Stimulated activated CD4-positive, alpha-beta T cell treated with anti-CD3 and anti-CD28 coated beads, TNF-alpha, amount 100 ng/mL, for 1 hour (primary cell): ENCODE results near the gene FBXW11.
"Not testable (repeated sequence)": the region's sequence is repeated elsewhere in the genome, so short reads cannot be mapped to it uniquely, and the experiment has no call there.

Experiments
- DNase-seq, 3 donors: peaks; one replicate each; pipeline ENCODE4 v3.0.0-alpha.2; 2020; ENCODE audit warnings: low read depth in 3 of 3, low spot score in 1 of 3

FBXW11 gene

DNA sequence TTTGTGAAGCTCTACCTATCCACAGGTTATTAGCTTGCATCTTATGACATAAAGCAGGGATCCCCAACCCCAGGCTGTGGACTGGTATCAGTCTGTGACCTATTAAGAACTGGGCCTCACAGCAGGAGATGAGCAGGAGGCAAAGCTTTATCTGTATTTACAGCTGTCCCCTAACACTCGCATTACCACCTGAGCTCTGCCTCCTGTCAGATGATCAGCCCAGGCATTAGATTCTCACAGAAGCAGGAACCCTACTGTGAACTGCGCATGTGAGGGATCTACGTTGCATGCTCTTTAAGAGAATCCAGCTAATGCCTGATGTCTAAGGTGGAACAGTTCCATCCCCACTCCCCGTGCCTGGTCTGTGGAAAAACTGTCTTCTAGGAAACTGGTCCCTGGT, 19.7 kb downstream of the FBXW11 start:
- DNase-seq, result no peak

DNA sequence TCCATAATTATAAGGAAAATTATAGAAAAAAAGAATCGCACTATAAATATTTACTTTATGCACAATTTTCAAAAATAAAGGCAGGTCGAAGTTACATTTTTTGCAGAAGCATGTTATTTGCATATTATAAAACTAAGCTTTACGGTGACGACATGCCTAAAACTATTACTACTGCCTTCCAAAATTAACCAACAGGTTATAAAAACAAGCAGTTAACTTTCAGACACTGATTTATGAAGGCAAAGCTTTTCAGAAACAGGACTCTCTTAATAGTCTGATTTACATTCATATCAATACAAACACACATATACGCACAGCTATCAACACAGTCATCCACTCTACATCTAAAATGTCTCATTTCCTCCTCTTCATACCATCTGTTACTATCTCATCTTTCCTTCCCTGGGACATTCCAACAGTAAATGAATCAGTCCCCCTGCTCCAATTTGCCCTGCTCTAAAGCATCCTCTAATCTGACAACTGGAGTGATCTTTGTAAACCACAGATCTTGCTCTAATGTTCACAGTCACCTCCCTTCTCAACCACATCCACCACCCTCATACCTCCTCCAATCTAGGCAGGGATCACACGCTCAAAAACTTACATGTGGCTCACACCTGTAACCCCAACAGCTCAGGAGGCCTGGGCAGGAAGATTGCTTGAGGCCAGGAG, 21.6 kb downstream of the FBXW11 start:
- no peak for DNase-seq

DNA sequence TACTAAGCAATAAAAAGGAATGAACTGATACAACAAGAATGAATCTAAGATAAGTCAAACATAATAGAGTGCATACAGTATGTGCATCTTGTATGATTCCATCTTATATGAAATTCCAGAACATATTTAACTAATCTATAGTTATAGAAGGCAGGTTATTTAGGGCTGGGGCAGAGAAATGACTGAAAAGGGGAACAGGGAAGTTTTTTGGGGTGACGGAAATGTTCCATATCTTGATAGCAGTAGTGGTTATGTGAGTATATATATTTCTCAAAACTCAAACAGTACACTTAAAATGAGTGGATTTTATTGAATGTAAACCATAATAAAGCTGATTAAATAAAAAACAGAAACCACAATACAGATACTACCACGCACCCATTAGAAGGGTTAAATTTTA, 24.6 kb downstream of the FBXW11 start:
- no peak for DNase-seq

DNA sequence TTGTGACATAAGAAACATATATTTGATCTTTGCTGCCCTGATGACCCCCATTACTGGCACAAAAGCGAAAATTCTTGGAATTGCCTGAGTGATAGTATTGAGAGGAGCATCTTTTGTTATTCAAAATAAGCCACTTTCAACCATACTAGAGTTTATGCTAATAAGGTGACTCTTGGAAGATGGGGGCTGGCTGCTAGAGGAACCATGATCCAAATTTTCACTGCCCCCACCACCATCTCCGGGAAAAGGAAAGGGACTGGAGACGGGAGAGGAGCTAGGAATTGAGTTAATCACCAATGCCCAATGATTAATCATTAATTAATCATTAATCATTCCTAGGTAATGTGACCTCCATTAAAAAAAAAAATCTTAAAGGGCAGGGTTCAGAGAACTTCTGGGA, 25.6 kb downstream of the FBXW11 start:
- DNase-seq, result no peak

DNA sequence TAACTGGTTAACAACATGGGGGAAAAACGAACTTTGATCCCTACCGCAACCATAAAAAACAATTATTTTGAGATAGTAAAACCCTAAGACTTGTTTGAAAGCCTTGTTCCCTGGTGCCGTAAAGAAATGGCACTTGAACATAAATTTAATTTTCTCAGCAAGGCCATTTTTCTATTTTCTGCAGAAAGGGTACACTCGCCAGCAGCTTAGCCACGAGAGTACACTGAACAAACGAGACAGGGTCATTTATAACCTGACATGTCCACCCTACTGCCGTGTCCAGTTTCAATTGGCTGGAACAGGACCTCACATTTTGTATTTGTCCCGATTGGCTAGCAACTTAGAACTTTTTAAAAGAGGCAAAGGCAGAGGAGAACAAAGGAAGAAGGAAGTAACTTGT, 26.8 kb downstream of the FBXW11 start:
- no peak for DNase-seq

DNA sequence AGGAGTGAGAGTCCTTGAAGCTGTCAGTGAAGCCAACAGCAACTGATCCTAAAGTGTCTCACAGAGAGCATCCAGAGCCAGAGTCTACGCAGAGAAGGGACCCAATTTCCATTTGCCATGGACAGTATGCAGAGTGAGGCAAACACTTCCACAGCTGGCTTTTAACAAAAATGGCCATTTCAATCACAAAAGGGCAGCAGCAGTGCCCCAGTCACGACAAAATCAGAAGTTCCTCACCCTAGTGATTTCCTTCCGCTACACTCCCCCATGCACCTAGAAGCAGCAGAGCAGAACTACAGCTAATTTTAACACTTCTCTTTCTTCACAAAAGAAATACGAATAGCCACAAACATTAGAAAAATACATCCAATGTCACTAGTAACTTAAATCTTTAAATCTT, 27.9 kb downstream of the FBXW11 start:
- no peak for DNase-seq

DNA sequence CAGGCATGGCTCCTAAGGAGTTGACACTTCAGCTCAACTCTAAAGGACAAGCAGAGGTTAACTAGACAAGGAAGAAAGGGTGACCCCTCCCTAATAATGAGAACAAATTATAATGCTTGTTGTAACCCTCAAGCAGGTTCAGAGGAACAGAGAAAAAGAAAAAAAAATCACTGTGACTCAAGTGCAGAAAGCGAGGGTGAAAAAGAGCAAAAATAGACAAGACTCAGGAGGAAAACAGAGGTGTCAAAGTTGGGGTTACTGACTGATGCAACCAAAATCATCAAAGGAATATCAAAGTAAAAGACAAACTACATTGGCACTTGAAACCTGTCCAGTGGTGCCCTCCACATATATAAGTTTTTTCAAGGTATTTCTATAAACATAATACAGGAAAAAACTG, 28.4 kb downstream of the FBXW11 start:
- DNase-seq, result no peak

DNA sequence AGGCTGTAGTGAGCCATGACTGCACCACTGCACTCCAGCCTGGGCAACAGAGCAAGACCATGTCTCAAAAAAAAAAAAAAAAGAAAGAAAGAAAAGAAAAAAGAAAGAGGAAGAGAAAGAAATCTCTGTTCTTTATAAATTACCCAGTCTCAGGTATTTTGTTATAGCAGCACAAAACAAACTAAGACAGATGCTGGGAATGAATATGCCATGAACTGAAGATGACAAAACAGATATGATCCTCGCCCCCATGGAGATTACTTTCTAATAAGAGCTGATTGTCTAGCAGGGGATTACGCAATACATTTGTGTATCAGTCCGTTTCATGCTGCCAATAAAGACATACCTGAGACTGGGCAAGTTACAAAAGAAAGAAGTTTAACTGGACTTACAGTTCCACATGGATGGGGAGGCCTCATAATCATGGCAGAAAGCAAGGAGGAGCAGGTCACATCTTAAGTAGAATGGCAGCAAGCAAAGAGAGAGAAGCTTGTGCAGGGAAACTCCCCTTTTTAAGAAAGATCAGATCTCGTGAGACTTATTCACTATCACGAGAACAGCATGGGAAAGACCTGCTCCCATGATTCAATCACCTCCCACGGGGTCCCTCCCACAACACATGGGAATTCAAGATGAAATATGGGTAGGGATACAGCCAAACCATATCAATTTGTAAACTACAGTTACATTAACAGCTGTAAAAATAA, 29.0 kb downstream of the FBXW11 start:
- DNase-seq, result not testable (repeated sequence)

DNA sequence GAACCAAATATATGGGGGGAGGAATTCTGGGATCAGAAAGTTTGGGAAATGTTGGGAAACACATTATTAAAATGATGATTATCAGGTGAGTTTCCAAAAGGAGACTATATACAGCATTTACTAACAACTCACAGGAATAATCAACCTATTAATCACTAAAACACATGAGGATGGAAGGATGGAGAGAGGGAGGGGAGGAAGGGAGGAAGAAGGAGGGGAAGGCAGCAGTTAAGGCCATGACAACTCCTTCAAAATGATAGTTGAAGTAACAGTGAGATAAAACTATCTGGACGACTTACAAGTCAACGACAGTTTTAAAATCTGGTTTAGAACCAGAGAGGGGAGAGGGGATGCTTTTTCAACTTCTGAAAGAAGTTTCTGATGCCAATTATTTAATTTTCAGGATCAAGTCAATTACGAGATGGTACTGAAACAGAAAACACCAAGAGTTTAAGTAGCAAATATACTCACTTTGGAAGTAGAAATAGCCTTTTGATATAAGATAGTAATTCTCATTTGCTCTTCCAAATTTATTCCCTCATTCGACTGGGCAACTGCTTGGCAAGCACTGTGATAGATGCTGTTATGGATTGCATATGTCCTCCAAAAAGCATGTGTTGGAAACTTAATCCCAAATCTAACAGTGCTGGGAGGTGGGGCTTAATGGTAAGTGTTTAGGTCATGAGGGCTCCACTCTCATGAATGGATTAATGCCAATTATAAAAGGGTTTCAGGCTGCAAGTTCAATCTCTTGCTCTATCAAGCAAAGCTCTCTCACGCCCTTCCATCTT, 30.4 kb downstream of the FBXW11 start:
- DNase-seq, result no peak

DNA sequence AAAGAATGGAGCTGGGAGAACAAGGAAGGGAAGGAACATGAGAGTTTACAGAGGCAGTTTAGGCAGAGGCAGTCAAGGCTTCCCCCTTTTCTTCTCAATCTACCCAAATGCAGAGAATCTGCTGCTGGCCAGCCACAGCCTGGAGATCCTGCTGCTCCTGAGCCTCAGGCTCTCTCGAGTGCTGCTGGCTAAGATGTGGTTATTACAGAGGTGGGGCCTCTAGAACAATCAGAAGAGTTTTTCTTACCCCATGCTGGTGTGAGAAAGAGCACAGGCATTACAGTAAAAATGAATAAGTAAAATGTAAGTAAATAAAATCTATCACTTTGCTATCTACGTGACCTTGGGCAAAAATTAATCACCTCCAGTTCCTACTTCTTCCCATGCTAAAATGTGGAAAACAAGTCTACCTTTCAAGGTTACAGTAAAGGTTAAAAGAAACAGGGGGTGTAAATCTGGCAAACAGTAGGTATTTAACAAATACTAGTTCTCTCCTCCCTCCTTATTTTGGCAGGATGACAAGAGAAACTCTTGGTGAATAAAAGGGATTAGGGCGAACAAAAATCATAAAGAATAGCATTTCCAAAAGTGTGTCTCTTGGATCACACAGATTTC, 31.1 kb downstream of the FBXW11 start:
- DNase-seq, result no peak

DNA sequence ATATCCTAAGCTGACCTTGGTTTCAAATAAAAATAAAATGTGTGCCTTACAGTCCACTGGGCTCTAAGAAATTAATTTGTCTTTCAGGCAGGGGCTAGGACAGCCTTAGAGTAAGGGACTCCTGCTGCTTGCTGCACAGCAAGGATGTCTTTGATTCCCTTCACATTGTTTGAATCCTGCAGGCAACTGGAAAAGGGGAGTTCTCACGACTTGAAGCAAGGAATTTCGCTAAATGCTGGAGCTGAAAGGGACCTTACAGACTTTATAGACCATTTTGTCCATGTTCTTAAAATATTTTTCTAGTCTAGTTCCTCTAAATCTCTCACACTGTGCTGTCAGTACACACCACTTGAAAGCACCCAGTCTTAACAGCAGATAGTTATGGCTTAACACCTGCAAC, 35.6 kb downstream of the FBXW11 start:
- DNase-seq, result no peak

DNA sequence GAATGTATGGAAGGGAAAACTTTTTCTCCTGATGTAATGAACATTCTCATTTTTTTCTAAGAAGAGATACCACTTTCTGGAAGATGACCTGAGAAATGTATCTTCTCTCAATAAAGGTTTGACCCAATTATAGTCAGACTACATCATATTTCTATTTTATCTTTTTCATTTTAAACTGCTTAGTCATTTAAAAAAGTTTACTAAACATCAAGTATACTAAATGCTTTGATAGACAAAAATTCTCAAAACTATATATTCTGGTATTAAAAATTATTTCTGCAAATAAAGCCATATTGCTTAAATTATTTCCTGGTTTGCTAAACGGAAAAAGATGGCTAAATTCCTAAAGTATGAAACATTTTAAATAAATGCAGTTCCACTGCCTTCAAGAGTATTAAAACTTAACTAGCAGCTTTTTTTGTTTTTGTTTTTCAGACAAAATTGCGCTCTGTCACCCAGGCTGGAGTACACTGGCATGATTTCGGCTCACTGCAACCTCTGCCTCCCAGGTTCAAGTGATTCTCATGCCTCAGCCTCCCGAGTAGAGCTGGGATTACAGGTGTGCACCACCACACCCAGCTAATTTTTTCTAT, 37.1 kb downstream of the FBXW11 start:
- DNase-seq, result no peak

DNA sequence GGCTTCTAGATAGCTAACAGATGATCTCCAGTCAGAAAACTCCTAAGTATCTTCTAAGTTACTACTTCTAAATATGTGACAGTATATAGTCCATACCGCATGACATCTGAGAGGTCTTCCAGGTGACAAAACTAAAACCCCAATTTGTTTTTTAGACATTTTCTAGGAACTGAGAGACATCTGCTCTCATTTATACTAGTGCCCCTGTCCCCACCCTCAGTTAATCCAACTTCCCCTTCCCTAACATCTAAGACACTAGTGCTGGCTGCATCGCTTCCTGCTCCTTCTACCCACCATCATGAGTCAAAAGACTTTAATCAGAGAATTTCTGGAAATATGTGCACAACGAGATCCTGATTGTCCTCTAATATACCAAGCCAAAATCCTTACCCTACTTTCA, 37.9 kb downstream of the FBXW11 start:
- no peak for DNase-seq

DNA sequence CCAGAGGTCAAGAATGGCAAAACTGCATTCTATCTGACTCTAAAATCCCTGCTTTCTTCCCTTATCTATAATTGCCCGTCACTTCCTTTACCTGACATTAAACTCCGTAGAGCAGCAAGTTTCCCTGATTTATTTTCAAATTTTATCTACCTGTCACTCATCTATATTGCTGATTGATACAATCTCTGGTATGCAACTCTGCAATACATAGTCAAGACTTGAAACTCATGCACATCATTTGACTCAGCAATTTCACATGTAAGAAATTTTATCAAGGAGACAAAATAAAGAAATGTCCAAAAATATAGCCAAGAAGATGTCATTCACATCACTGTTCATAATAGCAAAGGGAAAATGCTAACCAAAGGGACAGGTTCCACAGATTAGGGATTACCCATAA, 39.5 kb downstream of the FBXW11 start:
- no peak for DNase-seq

DNA sequence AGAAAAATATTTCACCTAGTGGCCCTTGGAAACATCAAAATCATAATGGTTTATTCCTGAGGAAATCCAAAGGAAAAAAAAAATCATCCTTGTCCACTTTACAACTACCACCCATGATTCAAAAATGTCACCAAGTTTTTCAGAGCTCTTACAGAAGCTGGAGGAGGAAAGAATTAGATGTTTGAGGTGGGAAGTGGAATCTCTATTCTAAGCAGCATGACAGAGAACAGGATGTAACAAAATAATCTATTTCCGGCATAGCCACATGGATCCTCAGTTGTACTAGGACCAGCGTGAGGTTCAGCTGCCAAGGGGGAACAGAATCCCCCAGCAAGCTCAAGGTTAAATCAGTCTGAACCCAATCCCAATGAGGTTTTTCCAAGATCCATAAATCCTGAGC, 40.2 kb downstream of the FBXW11 start:
- DNase-seq, result no peak

DNA sequence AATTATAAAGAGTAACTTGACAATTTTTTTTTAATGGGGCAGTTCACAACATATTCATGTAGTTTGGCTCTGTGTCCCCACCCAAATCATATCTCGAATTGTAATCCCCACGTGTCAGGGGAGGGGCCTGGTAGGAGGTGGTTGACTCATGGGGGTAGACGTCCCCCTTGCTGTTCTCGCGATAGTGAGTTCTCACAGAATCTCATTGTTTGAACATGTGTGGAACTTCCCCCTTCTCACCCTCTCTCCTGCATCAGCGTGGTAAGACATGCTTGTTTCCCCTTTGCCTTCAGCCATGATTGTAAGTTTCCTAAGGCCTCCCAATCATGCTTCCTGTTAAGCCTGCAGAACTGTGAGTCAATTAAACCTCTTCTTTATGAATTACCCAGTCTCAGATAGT, 40.7 kb downstream of the FBXW11 start:
- DNase-seq, result no peak

DNA sequence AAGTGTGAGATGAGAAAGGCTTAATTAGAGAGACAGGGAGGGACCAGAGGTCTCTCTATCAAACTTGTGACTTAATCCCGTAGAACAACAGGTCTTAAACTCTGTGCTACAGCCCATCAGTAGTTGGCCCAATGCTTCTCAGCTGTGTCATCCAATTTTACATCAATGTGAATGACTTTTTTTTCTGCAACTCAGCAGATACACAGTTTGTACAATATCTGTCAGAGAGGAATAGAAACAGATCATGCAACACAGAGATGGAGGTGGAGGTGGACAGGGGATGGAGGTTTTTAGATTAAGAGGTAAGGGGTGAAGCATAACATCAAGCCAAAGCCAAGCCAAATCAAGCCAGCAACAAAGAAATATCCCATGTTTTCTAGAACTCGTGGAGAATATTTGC, 43.0 kb downstream of the FBXW11 start:
- no peak for DNase-seq

DNA sequence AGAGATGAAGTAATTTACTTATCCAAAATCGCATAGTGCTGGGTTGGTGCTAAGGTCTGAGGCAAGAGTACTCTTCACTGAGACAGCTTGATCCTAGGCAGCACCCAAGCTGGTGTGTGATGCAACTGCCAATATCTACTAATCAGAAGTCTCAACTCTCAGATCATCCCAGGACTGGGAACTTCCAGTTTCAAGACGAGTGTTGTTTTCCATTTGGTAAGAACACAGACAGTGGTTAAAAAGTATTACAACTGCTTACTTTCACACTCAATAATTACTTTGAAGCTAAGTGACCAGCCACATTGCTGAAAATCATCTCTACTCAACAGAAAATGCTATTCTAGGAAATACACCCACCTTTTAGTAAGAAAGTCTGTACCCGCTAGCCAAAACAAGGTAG, 45.3 kb downstream of the FBXW11 start:
- DNase-seq, result no peak

DNA sequence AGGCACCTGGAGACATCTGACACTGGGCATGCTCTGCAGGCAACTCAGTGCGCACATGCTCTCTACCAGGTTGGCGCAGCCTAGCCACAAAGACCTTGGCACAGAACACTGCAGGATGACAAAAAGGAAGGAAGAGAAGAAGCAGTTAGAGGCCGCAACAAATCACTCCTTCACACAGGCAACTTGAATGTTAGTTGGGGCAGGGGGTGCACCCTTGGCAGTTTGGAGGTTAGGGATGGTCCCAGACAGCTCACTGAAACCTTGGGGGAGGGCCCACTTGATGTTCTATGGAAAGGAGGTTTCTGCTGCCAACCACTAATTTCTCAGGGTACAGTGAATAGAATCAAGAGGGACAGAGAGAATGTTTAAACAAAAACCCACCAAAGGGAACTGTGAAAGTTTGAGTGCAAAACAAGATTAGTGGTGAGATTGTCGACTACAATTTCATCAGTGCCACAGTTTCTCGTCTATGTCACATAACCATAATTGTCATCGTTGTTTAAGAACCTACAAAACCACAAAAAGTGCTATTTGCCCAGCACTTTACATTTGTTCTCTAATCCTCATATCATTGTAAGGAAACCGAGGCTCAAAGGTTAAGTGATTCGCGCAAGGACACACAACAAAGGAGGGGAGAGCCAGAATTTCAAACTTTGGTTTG, 48.7 kb downstream of the FBXW11 start:
- no peak for DNase-seq

DNA sequence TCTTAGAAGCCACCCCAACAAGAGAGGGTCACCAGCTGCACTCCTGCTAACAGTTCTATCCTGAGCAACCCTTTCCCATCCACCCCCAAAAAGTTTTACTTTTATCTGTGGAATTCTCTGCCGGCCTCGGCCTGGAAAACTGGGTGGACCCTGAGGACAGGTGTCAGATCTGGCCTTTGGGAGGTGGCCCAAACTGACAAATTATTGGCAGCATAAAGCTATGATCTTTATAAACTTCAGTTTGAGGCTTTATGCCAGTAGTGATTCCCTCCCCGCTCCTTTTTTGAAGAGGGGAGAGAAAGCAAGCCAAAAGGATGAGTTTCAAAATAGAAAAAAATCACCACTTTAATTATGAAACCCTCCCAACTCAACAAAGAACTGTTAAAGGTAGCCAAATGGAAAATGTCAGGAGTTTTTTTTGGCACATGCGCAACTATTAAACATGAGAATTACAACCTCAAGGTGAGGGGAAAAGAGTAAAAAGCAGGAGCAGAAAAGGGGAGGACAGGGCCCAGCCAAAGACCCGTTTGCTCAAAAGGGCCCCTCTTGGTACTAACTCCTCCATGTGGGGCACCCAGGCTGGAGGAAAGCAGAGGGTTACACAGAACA, 49.4 kb downstream of the FBXW11 start:
- no peak for DNase-seq

DNA sequence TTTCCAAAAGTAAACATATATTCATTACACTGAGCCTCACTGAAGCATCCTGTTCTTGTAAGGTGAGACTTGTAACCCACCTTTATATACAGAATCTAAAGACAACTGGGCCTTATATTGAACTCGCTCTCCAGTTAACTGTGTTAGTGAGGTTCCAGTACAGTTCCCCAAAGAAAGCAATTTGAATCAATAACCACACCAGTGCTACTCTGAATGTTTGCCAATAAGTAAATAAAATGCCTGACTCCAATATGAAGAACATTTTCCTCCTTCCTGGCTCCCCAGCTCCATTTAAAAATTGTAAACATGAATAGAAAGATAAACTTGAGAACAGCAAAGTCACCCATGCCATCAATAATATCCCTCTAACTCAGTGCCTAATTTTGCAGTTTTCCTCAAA, 50.1 kb downstream of the FBXW11 start:
- DNase-seq, result no peak
